GM06990 (cell line): ENCODE results near the gene C5AR2.
"Not testable (repeated sequence)": the region's sequence is repeated elsewhere in the genome, so short reads cannot be mapped to it uniquely, and the experiment has no call there.

Experiments
- DNase-seq: peaks from one replicate; pipeline ENCODE4 v3.0.0-alpha.2; 2011; ENCODE audit not compliant: insufficient read length; ENCODE audit errors: extremely low read depth
- H3K27me3 ChIP-seq: replicated peaks from 2 replicates; pipeline ENCODE4 v1.6.0; 2011; ENCODE audit warnings: low read length; ENCODE audit not compliant: control insufficient read depth, insufficient read depth
- H3K36me3 ChIP-seq: 2 replicates; pipeline ENCODE4 v1.5.1; 2011; ENCODE audit warnings: low read length; ENCODE audit not compliant: control insufficient read depth, insufficient read depth
- H3K4me3 ChIP-seq: replicated peaks from 2 replicates; pipeline ENCODE4 v1.5.1; 2011; ENCODE audit warnings: low read depth, mild to moderate bottlenecking, control low read depth, low read length
- TF ChIP-seq, protein P1 (sequence below): IDR thresholded peaks from 2 replicates; pipeline ENCODE4 v1.5.1; 2011; ENCODE audit warnings: low read length, control low read depth, mild to moderate bottlenecking, inconsistent platforms; ENCODE audit not compliant: insufficient read depth, poor library complexity, severe bottlenecking

Gene C5AR2

DNA sequence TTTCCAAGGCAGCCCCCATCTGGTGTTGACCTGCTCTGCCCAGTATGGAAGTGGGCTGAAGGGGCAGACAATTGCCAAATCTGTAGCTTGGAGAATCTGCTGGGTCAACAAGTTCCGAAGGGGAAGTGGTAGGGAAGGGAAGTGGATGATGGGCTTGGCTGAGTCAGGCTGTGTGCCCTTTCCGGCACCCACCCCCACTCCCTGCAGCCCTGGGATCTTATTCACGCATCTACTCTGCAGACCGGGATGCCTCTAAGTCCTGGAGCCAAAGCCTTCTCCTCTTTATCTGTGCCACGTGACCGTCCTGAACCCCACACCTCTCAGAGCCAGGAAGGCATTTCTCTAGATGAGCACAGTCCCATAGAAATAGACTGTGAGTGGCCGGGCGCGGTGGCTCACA, 7.5 kb upstream of the C5AR2 start:
- no peak for DNase-seq
- Histone ChIP-seq H3K27me3 (no peaks in the 10 kb centered on the region), H3K36me3 (no peaks in the 10 kb centered on the region), H3K4me3 (no peak overlapping the region)
- TF ChIP-seq, protein P1, sequence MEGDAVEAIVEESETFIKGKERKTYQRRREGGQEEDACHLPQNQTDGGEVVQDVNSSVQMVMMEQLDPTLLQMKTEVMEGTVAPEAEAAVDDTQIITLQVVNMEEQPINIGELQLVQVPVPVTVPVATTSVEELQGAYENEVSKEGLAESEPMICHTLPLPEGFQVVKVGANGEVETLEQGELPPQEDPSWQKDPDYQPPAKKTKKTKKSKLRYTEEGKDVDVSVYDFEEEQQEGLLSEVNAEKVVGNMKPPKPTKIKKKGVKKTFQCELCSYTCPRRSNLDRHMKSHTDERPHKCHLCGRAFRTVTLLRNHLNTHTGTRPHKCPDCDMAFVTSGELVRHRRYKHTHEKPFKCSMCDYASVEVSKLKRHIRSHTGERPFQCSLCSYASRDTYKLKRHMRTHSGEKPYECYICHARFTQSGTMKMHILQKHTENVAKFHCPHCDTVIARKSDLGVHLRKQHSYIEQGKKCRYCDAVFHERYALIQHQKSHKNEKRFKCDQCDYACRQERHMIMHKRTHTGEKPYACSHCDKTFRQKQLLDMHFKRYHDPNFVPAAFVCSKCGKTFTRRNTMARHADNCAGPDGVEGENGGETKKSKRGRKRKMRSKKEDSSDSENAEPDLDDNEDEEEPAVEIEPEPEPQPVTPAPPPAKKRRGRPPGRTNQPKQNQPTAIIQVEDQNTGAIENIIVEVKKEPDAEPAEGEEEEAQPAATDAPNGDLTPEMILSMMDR: no peak

DNA sequence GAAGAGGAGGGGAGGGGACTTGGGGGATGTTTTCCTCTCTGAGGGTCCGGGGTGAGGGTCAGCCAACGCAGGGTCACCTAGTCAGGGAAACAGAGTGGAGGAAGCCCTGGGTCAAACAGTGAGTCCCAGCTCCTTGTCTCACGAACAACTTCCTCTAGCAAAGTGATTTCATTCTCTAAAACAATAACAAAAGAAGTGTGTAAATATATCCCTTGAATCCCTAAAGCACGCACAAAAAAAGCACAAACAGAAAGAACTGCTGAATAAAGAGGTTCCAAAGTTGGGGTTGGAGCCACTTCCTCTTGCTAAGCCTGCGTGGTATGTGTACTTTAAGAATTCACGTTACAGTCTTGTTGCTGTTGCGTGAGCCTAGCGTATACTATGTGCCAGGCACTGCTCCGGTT, 1.5 kb upstream of the C5AR2 start:
- no peaks in the 10 kb centered on the region for H3K36me3 ChIP-seq
- H3K27me3 ChIP-seq: no peaks in the 10 kb centered on the region
- no peak for DNase-seq
- TF ChIP-seq, protein P1: no peak
- H3K4me3 ChIP-seq: no peak overlapping the region

DNA sequence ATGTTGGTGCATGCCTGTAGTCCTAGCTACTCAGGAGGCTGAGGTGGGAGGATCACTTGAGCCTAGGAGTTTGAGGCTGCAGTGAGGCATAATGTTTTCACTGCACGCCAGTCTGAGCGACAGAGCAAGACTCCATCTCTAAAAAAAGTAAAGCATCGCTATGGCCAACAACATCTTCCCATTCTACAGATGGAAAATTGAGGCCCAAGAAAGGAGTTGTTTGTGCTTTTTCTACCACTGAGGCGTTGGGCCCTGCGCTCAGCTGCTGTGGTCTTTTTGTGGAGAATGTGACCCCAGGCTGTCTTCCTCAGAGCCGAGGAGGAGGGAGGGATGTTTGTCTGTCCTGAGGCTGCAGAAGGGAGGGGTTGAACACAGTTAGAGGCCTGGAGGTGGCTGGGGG, 485 bp upstream of the C5AR2 start:
- TF ChIP-seq, protein P1: no peak
- no peaks in the 10 kb centered on the region for H3K27me3 ChIP-seq
- no peaks in the 10 kb centered on the region for H3K36me3 ChIP-seq
- no peak overlapping the region for H3K4me3 ChIP-seq
- no peak for DNase-seq

DNA sequence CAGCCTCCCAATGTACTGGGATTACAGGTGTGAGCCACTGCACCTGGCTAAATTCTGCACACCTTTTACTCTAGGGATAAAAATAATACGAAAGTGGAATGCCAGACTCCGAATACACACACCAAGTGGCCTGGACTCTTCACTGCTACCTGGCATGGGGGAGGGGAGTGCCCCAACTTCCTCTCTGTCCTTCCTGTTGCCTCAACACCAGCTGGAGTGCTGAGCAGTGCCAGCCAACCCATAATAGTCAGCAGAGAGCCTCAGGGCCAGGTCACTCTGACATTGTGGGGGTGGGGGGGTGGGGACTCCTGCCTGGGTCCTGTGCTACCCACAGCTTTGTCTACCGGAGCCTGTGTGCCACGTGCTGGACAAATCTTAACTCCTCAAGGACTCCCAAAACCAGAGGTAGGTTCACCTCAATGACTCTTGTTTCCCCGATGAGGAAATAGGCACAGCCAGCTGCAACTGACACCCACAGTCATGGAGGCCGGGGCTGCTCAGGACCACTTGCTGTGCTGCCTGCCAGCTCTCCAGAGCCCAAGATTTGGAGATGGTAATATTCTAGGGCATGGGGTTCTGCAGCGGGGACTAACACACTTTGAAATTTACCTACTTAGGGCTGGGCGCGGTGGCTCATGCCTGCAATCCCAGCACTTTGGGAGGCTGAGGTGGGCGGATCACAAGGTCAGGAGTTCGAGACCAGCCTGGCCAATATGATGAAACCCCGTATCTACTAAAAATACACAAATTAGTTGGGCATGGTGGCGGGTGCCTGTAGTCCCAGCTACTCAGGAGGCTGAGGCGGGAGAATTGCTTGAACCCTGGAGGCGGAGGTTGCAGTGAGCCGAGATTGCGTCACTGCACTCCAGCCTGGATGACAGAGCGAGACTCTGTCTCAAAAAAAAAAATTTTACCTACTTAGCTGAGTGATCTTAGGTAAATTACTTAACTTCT, 5.1 kb downstream of the C5AR2 start:
- H3K4me3 ChIP-seq, H3K27me3 ChIP-seq, H3K36me3 ChIP-seq, DNase-seq: not testable (repeated sequence)

DNA sequence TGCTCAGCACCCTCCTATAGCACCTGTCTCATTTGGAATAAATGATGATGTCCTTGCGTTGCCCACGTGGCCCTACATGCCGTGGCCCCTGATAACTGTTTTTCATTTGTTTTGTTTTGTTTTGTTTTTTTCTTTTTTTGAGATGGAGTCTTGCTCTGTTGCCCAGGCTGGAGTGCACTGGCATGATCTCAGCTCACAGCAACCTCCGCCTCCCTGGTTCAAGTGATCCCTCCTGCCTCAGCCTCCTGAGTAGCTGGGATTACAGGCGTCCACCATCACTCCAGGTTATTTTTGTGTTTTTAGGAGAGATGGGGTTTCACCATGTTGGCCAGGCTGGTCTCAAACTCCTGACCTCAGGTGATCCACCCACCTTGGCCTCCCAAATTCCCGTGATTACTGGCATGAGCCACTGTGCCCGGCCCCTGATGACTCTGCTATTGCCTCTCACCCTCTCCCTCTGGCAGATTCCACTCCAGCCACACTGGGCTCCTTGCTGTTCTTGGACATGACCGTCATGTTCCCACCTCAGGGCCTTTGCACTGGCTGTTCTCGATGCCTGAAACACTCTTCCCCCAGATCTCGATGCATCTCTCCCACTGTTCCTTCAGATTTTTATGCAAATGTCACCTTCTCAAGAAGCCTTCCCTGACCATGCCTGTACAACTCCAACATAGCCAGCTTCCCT, 7.4 kb downstream of the C5AR2 start:
- no peak overlapping the region for H3K4me3 ChIP-seq
- DNase-seq: no peak
- TF ChIP-seq, protein P1: no peak
- no peaks in the 10 kb centered on the region for H3K27me3 ChIP-seq
- H3K36me3 ChIP-seq: no peaks in the 10 kb centered on the region

DNA sequence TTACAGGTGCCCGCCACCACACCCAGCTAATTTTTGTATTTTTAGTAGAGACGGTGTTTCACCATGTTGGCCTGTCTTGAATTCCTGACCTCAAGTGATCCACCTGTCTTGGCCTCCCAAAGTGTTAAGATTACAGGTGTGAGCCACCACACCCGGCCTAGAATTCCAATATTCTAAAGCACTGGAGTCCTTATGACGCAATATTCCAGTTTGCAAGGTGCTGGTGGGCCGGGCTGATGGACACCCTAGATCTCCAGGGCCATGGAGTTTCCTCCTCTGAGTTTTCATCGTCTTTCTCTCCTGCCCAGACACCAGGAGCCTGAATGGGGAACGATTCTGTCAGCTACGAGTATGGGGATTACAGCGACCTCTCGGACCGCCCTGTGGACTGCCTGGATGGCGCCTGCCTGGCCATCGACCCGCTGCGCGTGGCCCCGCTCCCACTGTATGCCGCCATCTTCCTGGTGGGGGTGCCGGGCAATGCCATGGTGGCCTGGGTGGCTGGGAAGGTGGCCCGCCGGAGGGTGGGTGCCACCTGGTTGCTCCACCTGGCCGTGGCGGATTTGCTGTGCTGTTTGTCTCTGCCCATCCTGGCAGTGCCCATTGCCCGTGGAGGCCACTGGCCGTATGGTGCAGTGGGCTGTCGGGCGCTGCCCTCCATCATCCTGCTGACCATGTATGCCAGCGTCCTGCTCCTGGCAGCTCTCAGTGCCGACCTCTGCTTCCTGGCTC, 8.7 kb downstream of the C5AR2 start:
- no peak for DNase-seq
- TF ChIP-seq, protein P1: no peak
- H3K27me3 ChIP-seq: no peaks in the 10 kb centered on the region
- no peaks in the 10 kb centered on the region for H3K36me3 ChIP-seq
- H3K4me3 ChIP-seq: no peak overlapping the region
